Activated naive CD4-positive, alpha-beta T cell treated with Interleukin-2 at 50 U/mL for 16 hours (primary cell): ENCODE data around the gene BSG.
"Not testable (repeated sequence)": the region's sequence is repeated elsewhere in the genome, so short reads cannot be mapped to it uniquely, and the experiment has no call there.

Experiments used
- DNase-seq: peaks from one replicate; pipeline ENCODE4 v3.0.0-alpha.2; 2020

BSG gene

DNA sequence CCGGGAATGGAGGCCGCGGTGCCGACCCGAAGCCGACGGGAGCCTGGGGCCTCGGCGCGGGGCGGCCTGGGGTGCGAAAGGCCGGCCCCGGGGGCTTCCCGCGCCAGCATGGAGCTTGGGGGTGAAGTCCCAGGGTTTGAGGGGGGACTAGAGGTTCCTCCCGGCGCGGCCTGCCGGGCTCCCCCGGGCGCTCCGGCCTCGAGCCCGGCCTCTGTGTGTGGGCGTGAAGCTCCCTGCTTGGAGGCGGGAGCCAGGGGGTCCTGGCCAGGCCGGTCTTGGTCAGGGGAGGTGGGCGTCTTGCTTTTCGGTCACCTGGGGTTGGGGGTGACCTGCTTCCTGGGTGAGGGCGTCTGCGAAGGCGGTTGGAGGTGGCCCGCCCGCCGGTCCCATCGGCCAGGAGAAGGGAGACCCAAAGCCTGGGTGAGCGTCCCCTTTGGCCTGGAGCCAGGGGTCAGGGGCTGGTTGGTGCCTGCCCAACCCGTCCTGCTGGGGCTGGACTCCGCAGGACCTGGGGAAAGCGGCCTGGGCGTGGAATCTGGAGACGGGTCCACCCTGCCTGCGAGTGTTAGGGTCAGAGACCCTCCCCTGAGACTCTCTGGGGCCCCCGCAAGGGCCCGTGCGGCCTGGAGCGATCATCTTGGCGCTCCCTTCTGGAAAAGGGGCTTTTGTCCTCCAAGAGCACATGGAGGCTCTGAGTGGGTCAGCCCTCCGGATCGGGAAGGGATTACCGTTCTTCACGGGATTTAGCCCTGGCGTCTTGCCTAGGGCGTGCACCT lies 535 bp downstream of the BSG start:
- no peak for DNase-seq

DNA sequence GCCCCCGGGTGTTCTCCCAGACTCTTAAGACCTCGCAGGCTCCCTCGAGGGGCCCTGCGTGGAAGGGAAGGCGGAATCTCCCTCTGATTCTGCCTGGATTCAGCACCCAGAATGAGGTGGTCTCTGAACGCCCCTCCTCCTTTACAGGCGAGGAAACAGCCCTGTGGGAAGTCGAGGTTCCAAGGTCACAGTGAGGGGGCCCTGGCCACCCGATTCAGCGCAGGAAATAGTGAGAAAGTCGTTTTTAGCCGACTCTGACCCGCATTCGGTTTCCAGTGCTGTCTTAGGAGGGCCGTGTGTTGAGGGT lies 1.1 kb downstream of the BSG start:
- no peak for DNase-seq

GRCh38 chr19:574658-575526 lies 2.5 kb downstream of the BSG start:
- no peak for DNase-seq

- no peak for DNase-seq
Observed at GRCh38 chr19:575527-576506, 3.4 kb downstream of the BSG start.

GRCh38 chr19:576768-577438 lies 4.5 kb downstream of the BSG start:
- no peak for DNase-seq

DNA sequence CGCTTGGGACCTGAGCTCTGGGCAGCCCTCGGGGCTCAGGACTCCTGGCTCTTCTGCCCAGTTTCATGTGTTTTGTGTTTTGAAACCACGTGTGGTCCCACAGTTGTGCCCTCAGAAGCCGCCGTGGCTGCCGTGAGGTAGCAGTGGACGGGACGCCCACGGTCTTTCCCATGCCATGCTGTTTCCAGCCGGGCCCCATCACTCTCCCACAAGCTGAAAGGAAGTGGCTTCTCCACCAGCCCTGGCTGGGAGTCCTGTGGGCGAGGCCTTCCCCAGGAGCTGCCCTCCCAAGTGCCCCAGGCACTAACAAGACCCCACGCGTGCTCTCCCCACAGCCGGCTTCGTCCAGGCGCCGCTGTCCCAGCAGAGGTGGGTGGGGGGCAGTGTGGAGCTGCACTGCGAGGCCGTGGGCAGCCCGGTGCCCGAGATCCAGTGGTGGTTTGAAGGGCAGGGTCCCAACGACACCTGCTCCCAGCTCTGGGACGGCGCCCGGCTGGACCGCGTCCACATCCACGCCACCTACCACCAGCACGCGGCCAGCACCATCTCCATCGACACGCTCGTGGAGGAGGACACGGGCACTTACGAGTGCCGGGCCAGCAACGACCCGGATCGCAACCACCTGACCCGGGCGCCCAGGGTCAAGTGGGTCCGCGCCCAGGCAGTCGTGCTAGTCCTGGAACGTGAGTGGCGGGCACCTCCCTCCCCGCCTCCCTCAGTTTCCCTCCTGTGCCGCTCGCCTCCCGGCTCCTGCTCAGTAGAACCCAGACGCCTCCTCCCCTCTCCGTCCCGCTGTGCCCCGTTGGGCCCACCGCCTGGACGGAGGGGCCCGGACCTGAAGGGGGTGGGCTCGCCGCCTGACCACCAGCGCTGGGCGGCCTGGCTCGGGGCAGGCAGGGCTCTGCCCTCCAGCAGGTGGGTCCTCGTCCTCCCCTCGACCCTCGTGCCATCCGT lies 5.3 kb downstream of the BSG start:
- DNase-seq = no peak

DNA sequence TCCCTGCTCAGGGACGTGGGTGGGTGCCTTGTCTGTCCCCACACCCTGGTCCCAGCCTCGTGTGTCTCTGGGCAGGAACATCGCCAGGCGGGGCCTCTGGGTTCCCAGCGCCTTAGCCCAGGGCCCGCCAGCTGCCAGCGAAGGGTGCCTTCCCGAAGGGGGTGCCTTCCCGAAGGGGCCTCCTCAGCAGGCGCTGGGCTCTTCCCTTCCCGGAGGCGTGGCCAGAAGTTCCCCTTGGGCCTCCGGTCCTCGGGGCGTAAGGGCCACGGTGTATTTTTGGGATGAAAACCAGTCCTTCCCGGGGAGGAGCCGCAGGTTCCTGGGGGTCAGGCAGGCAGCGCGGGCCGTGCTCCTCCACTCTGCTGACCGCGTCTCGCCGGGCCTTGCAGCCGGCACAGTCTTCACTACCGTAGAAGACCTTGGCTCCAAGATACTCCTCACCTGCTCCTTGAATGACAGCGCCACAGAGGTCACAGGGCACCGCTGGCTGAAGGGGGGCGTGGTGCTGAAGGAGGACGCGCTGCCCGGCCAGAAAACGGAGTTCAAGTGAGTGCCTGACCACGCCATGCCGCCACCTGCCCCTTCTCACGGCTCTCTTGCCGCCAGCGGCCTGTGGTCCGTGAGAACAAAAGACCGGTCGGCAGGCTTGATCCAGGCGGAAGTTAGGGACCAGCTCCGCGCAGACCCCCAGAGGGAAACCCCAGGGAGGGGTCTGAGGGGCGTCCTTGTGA lies 6.9 kb downstream of the BSG start:
- no peak for DNase-seq

- no peak for DNase-seq
Observed at GRCh38 chr19:579842-580155, 7.4 kb downstream of the BSG start.

DNA sequence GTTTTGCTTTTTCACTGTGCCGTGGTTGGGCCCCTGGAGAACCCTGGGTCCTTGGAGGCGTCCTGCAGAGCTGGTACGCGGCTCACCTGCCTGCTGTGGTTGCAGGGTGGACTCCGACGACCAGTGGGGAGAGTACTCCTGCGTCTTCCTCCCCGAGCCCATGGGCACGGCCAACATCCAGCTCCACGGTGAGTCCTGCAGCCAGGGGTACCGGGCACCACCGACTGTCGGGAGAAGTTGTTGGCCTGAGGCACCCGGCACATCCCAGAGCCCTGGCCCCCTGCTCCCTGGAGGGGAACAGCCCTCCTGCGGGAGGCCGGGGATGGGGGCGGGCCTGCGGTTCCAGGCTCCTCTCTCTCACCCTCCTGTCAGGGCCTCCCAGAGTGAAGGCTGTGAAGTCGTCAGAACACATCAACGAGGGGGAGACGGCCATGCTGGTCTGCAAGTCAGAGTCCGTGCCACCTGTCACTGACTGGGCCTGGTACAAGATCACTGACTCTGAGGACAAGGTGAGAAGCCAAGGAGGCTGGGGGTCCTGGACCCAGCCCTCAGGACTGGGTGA lies 8.0 kb downstream of the BSG start:
- no peak for DNase-seq

DNA sequence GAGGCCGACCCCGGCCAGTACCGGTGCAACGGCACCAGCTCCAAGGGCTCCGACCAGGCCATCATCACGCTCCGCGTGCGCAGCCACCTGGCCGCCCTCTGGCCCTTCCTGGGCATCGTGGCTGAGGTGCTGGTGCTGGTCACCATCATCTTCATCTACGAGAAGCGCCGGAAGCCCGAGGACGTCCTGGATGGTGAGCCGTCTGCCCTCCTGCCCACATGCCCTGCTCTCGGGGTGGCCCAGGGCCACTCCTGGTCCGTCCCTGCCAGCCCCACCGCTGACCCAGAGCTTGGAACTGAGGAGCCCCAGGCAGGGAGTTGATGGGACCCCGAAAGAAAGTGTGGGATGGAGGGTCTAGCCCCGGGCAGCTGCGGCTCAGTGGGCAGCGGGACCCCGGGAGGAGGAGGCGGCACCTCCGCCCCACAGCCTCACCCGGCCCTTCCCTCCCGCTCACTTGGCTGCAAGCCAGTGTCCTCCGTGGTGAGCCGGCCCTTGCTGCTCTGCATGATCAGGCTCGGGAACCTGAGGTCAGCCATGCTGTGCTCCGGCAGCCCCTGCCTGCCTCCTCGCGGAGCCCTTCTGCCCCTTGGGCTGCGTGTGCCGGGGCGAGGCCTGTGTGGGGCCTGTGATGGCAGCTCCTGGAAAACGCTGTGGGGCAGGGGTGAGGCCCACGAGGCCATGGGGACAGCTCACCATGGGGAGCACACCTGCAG lies 9.2 kb downstream of the BSG start:
- no peak for DNase-seq

GRCh38 chr19:582497-583197 lies 10.3 kb downstream of the BSG start:
- DNase-seq = no peak

DNA sequence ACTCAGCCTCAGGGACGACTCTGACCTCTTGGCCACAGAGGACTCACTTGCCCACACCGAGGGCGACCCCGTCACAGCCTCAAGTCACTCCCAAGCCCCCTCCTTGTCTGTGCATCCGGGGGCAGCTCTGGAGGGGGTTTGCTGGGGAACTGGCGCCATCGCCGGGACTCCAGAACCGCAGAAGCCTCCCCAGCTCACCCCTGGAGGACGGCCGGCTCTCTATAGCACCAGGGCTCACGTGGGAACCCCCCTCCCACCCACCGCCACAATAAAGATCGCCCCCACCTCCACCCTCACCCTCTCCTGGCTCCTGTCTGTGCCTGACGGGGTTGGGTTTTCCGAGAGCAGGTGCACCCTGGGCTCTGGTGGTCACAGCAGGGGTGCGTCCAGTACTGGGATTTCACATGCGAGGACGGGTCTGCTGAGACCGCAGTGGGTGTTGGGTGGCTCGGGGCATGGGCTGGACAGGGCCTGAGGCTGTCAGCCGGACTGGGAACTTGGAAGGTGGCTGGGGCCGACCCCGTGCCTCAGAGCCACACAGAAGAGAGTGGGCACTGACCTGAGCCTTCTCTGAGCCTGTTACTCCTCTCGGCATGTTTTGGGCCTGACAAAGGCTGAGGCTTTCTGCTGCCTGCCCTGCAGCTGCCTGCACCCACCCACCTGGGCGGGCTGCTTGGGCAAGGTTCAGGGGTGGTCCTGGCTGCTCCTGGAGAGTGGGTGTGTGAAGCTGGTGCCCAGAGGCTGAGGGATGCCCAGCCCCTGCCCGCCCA lies 11.0 kb downstream of the BSG start:
- no peak for DNase-seq

DNA sequence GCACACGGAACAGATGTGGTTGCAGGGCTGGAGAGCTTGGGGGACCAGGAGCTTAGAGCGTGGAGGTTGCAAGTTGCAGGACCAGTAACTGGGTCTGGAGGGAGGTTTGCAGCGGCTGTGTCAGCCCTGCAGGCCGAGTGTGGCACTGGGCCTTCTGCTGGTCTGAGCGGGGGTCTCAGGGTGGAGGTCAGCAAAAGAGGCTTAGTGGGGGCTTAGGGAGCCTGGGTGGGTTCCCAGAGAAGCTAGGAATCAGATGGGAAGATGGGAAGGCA lies 11.5 kb downstream of the BSG start:
- DNase-seq = no peak

GRCh38 chr19:584240-585001 lies 12.0 kb downstream of the BSG start:
- peak; percentile 67 for DNase-seq

- not testable (repeated sequence) for DNase-seq
Observed at GRCh38 chr19:585146-585545, 12.8 kb downstream of the BSG start.

DNA sequence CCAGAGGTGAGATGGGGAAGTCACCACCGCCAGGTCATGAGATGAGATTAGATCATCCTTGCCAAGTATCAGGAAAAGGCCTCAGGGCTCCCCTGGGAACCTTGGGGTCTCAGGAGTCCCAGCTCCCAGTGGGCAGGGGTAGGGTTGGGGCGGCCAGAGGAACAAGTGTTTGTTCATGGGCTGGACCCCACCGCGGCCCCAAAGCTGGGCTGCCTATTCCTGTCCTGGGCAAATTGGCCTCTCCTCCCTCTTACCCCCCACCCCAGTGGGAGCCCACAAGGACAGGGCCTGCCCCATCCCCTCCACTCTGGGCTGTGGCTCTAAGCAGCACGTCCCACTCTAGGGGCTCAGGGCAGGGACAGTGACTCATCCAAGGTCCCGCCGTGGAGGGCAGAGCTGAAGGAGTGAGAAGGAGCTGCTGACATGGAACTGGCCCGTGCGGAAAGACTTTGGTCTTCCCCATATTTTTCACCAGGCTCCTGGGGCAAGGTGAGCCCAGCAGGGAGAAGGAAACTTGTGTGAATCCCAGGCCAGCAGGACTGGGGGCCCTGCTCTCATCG lies 13.2 kb downstream of the BSG start:
- DNase-seq = no peak

- peak; percentile 72 for DNase-seq
Observed at GRCh38 chr19:588093-588740, 15.8 kb downstream of the BSG start.
